ENCODE data around the gene ALCAM. TPM values are rescaled to one million over a fixed set of nuclear protein-coding genes. Genes with fewer than 3 reads are reported as not detected.

Gene ALCAM
- total RNA-seq, 4 donors from 2014 or later, result 18.6 to 43.7 (median 21.2) TPM

DNA sequence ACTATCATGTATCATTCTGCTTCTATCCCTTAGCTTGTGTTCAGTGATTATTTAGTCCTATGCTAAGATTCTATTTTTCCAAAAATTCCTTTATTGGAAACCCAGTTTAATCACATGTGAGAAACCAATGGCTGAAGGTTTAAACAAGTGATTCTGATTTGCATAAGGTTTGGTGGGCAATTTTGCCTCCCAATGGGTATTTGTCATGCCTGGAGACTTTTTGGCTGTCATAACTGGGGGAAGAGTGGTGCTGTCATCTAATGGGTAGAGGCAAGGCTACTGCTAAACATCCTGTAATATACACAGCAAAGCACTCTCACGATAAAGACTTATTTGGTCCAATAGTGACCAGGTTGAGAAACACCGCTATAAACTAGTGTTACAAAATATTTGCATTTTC, 148.7 kb downstream of the ALCAM start:
- Histone ChIP-seq H3K4me3 (no peak overlapping the region), H3K4me1 (peaks cover 0 to 3% (median 0%) of the 10 kb centered on the region in 4 donors), H3K9me3 (no peaks in the 10 kb centered on the region), H3K36me3 (no peaks in the 10 kb centered on the region), H3K27ac (no peak overlapping the region), H3K27me3 (no peaks in the 10 kb centered on the region)
- TF ChIP-seq, protein P1, sequence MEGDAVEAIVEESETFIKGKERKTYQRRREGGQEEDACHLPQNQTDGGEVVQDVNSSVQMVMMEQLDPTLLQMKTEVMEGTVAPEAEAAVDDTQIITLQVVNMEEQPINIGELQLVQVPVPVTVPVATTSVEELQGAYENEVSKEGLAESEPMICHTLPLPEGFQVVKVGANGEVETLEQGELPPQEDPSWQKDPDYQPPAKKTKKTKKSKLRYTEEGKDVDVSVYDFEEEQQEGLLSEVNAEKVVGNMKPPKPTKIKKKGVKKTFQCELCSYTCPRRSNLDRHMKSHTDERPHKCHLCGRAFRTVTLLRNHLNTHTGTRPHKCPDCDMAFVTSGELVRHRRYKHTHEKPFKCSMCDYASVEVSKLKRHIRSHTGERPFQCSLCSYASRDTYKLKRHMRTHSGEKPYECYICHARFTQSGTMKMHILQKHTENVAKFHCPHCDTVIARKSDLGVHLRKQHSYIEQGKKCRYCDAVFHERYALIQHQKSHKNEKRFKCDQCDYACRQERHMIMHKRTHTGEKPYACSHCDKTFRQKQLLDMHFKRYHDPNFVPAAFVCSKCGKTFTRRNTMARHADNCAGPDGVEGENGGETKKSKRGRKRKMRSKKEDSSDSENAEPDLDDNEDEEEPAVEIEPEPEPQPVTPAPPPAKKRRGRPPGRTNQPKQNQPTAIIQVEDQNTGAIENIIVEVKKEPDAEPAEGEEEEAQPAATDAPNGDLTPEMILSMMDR (IDR thresholded peaks at IDR 0.05), result no peak
- TF ChIP-seq POLR2A (IDR thresholded peaks at IDR 0.05), result no peak
- DNase-seq, result no peak

DNA sequence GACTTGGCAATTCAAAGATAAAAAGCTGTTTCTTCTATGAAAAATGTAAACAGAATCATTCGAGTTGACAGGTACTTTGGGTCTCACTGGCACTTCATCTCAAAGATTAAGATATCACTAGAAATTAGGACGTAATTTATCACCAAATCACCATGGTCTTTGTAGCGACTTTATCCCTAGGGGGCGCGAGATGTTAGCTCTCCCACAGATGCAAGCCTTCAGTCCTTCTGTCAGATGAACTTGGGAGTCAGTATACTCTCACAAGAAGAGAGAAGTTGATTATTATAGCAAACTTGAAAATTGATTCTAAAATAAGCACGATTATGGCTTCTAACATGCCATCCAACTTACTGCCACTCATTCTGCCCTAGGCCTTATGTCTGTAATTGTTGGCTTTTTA, 150.3 kb downstream of the ALCAM start:
- Histone ChIP-seq H3K9me3 (no peaks in the 10 kb centered on the region), H3K27me3 (no peaks in the 10 kb centered on the region), H3K4me3 (no peak overlapping the region), H3K27ac (no peak overlapping the region), H3K4me1 (peaks cover 0 to 3% (median 0%) of the 10 kb centered on the region in 4 donors), H3K36me3 (no peaks in the 10 kb centered on the region)
- DNase-seq, result no peak
- TF ChIP-seq, protein P1 (IDR thresholded peaks at IDR 0.05), result no peak
- TF ChIP-seq POLR2A (IDR thresholded peaks at IDR 0.05), result no peak

DNA sequence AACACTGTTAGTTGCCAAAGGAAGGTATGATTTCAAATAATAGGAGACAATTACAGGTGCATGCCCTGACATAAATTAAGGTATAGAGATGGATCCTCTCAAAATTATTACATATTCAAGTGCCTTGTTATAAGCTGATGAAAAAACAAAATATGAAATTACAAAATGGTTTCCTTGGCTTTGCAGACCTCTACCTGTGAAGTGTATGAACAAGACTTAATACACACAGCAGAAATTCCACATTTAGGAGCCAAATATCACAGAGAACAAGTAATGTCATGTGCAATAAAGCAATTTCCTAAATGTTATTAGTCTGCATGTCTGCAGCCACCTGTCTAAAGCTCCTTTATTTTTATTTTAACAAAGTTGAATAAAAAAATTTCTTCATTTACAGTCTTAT, 151.5 kb downstream of the ALCAM start:
- Histone ChIP-seq H3K9me3 (no peaks in the 10 kb centered on the region), H3K36me3 (no peaks in the 10 kb centered on the region), H3K27ac (no peak overlapping the region), H3K27me3 (no peaks in the 10 kb centered on the region), H3K4me3 (no peak overlapping the region), H3K4me1 (peaks cover 0 to 3% (median 0%) of the 10 kb centered on the region in 4 donors)
- DNase-seq, result no peak
- TF ChIP-seq, protein P1 (IDR thresholded peaks at IDR 0.05), result peak in 1 of 6 experiments; percentile 3
- TF ChIP-seq POLR2A (IDR thresholded peaks at IDR 0.05), result no peak

DNA sequence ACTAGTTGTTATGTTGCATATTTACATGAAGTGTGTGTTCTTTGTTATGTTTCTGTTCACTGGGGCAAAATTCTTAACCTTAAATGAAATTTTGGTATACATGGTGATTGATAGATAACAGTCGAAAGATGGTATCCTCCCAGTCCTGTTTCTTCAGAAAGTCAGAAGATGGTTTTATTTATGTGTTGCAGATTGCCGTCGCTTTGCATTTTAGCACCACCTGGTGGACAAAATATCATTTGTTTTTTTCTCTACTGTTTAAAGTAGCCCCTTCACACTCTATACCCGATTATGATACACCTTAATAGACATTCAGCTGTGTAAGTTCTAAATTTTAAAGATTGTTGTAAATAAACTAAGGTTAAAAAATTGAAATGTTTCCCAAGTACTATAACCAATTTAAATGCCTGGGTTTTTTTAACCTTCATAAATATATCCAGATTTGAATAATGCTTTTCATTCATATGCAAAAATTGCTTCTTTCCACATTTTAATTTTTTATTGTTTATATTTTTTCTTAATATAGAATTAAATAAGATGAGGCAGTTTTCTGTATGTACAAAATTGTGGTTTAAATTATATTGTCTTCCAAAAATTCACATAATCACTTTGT, 152.2 kb downstream of the ALCAM start:
- no peak overlapping the region for H3K27ac ChIP-seq
- DNase-seq, result peak in 1 of 3 donors; percentile 49
- H3K4me3 ChIP-seq, result no peak overlapping the region
- no peaks in the 10 kb centered on the region for H3K27me3 ChIP-seq
- H3K4me1 ChIP-seq, result peaks cover 0 to 3% (median 0%) of the 10 kb centered on the region in 4 donors
- no peaks in the 10 kb centered on the region for H3K9me3 ChIP-seq
- TF ChIP-seq, protein P1 (IDR thresholded peaks at IDR 0.05), result peak; percentile 50 to 78 (median 64)
- no peak for TF ChIP-seq POLR2A (IDR thresholded peaks at IDR 0.05)
- no peaks in the 10 kb centered on the region for H3K36me3 ChIP-seq

DNA sequence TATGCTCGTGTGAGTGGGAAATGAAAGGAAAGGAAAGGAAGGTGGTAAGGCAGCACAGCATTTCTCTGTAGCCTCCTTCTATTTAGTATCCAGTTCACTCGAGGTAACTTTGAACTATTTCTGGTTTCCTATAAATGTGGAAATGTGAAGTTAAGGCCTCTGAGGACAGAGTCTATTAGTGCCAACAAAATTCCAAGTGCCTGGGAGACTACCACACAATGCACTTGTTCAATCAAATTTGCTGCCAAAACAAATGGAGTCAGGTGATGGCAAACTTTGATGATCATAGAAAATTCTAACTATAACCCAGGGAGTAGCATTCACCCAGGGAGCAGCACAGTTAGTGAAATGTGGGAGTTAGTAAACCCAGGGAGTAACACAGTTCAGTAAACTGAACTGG, 155.1 kb downstream of the ALCAM start:
- peaks cover 0 to 3% (median 0%) of the 10 kb centered on the region in 4 donors for H3K4me1 ChIP-seq
- TF ChIP-seq POLR2A (IDR thresholded peaks at IDR 0.05), result no peak
- TF ChIP-seq, protein P1 (IDR thresholded peaks at IDR 0.05), result no peak
- no peaks in the 10 kb centered on the region for H3K9me3 ChIP-seq
- H3K36me3 ChIP-seq, result no peaks in the 10 kb centered on the region
- no peak for DNase-seq
- no peaks in the 10 kb centered on the region for H3K27me3 ChIP-seq
- H3K4me3 ChIP-seq, result no peak overlapping the region
- no peak overlapping the region for H3K27ac ChIP-seq

All from Peyer's patch (tissue), 4 donors.